Endothelial cell of umbilical vein (primary cell): ENCODE results near the gene FAM120B. TPM values are rescaled to one million over a fixed set of nuclear protein-coding genes. Genes with fewer than 3 reads are reported as not detected.

ENCODE experiments used
- BruUV-seq: library from RNA; stranded (reverse); fragments of 400-500 nt; replicated peaks from 2 replicates; lab custom pipeline; 2021; lab: Mats Ljungman, UMichigan
- CTCF ChIA-PET: fragments of 300-600, 350-600 bp; sonication (Branson Sonifier 250); formaldehyde crosslinking; loops from one replicate; lab custom pipeline; 2021; ENCODE audit warnings: antibody characterized with exemption, inconsistent platforms; lab: Charles Lee
- POLR2A ChIA-PET: fragments of 300-600, 350-600 bp; sonication (Branson Sonifier 250); formaldehyde crosslinking; loops from one replicate; lab custom pipeline; 2021; ENCODE audit warnings: antibody characterized with exemption, inconsistent platforms; lab: Charles Lee
- DNase-seq: peaks from one replicate; pipeline ENCODE4 v3.0.0-alpha.2; 2011; ENCODE audit warnings: low read depth, low spot score
- FAIRE-seq: peaks from 2 replicates; lab custom pipeline; 2011; peaks lifted over from hg19 to GRCh38; lab: Jason Lieb, UNC
- H2AFZ ChIP-seq: 2 replicates; pipeline ENCODE4 v1.6.0; 2012; ENCODE audit warnings: low read depth, low read length, control low read depth, inconsistent platforms
- H3K27ac ChIP-seq: 2 replicates; pipeline ENCODE4 v1.5.1; 2011; ENCODE audit warnings: low read depth, mild to moderate bottlenecking, control low read depth, low read length, moderate library complexity; ENCODE audit not compliant: insufficient read depth
- H3K27me3 ChIP-seq, 2 experiments: 2 replicates each; pipeline versions ENCODE4 v1.6.0 to v1.6.1; 2011; ENCODE audit warnings: low read length in 2 of 2, mixed read lengths in 1 of 2; ENCODE audit not compliant: control insufficient read depth in 2 of 2, insufficient read depth in 2 of 2
- H3K36me3 ChIP-seq, 2 experiments: 2 replicates in 1 of 2; 3 replicates in 1 of 2; pipeline ENCODE4 v1.5.1; 2011; ENCODE audit warnings: low read length in 2 of 2, mild to moderate bottlenecking in 1 of 2, moderate library complexity in 1 of 2; ENCODE audit not compliant: control insufficient read depth in 2 of 2, insufficient read depth in 2 of 2; ENCODE audit errors: extremely low read depth in 1 of 2
- H3K4me1 ChIP-seq: 3 replicates; pipeline ENCODE4 v1.5.1; 2011; ENCODE audit warnings: mild to moderate bottlenecking, low read length; ENCODE audit not compliant: control insufficient read depth, insufficient read depth; ENCODE audit errors: extremely low read depth
- H3K4me2 ChIP-seq: 2 replicates; pipeline ENCODE4 v1.6.1; 2011; ENCODE audit warnings: low read length, control low read depth, mixed read lengths; ENCODE audit not compliant: insufficient read depth
- H3K4me3 ChIP-seq, 3 experiments: fragments of 200-600 bp in 1 of 3; sonication (generic), shearing (Covaris generic) in 1 of 3; replicated peaks in 1 of 3; 2 replicates each; pipeline ENCODE4 v1.5.1; 2011 to 2016; ENCODE audit warnings: control low read depth in 3 of 3, low read length in 3 of 3, mild to moderate bottlenecking in 2 of 3, inconsistent platforms in 1 of 3, low read depth in 1 of 3, moderate library complexity in 1 of 3; ENCODE audit not compliant: insufficient read depth in 1 of 3
- H3K79me2 ChIP-seq: 2 replicates; pipeline ENCODE4 v1.6.0; 2012; ENCODE audit warnings: low read length, inconsistent platforms; ENCODE audit not compliant: control insufficient read depth, insufficient read depth
- H3K9ac ChIP-seq: replicated peaks from 2 replicates; pipeline ENCODE3; 2011; ENCODE audit warnings: low read length, control low read depth; ENCODE audit not compliant: insufficient read depth; ENCODE audit errors: extremely low read depth
- H3K9me1 ChIP-seq: replicated peaks from 3 replicates; pipeline ENCODE4 v1.6.0; 2011; ENCODE audit warnings: mild to moderate bottlenecking, low read length; ENCODE audit not compliant: control insufficient read depth, insufficient read depth; ENCODE audit errors: extremely low read depth
- H3K9me3 ChIP-seq: replicated peaks from 2 replicates; pipeline ENCODE4 v1.5.1; 2012; ENCODE audit warnings: low read length, inconsistent platforms; ENCODE audit not compliant: control insufficient read depth, insufficient read depth
- H4K20me1 ChIP-seq: replicated peaks from 2 replicates; pipeline ENCODE3; 2011; ENCODE audit warnings: mild to moderate bottlenecking, low read length; ENCODE audit not compliant: control insufficient read depth, insufficient read depth; ENCODE audit errors: extremely low read depth
- EZH2 ChIP-seq: IDR thresholded peaks from 2 replicates; pipeline ENCODE4 v1.6.1; 2012; ENCODE audit warnings: borderline replicate concordance, low read depth, mild to moderate bottlenecking, moderate library complexity, low read length, inconsistent platforms; ENCODE audit not compliant: severe bottlenecking
- FOS ChIP-seq: IDR thresholded peaks from 2 replicates; pipeline ENCODE4 v1.6.1; 2011; ENCODE audit warnings: mild to moderate bottlenecking, low read length, moderate library complexity, borderline replicate concordance; ENCODE audit not compliant: insufficient read depth
- GATA2 ChIP-seq: IDR thresholded peaks from 2 replicates; pipeline ENCODE4 v1.7.0; 2011; ENCODE audit warnings: low read depth, mild to moderate bottlenecking, moderate library complexity, mixed read lengths, low read length; ENCODE audit not compliant: insufficient read length, insufficient read depth
- JUN ChIP-seq: IDR thresholded peaks from 2 replicates; pipeline ENCODE4 v1.6.1; 2011; ENCODE audit warnings: borderline replicate concordance, low read depth; ENCODE audit not compliant: insufficient read length, insufficient read depth
- MYC ChIP-seq: IDR thresholded peaks from one replicate; pipeline ENCODE4 v1.6.1; 2011; ENCODE audit warnings: mild to moderate bottlenecking, low read depth, low read length
- POLR2A ChIP-seq: IDR thresholded peaks from 2 replicates; pipeline ENCODE4 v1.6.1; 2012; ENCODE audit warnings: low read depth, mild to moderate bottlenecking, control low read depth, low read length
- POLR2AphosphoS5 ChIP-seq: IDR thresholded peaks from 2 replicates; pipeline ENCODE4 v1.6.1; 2012; ENCODE audit warnings: low read depth, mild to moderate bottlenecking, control low read depth, low read length, moderate library complexity; ENCODE audit not compliant: insufficient read depth
- dilution Hi-C: fragments of 300-500 bp; cut with MboI; formaldehyde crosslinking; loops from one replicate; pipeline ENCODE4 v1.15.0; 2019; ENCODE audit warnings: low sequenced_read_pairs; ENCODE audit not compliant: extremely low pct_ligation_motif_present
- intact Hi-C: fragments of 100-400 bp; cut with micrococcal nuclease; formaldehyde crosslinking; loops from one replicate; pipeline ENCODE4 v1.10.0; 2022
- polyA plus RNA-seq, 4 experiments: library from polyadenylated mRNA; depleted of rRNA in 3 of 4; stranded (reverse) in 3 of 4; unstranded in 1 of 4; fragments of >200 nt; gene quantifications; 2 replicates each; pipeline versions ENCODE4 v1.2.1 to v1.2.3, GENCODE V29; 2011 to 2012; ENCODE audit warnings: missing spikeins in 1 of 4
- total RNA-seq: library from RNA; stranded (reverse); gene quantifications from 2 replicates; pipeline ENCODE4 v1.2.3, GENCODE V29; 2021
- TF ChIP-seq, protein P1 (sequence below): IDR thresholded peaks from 2 replicates; pipeline ENCODE4 v1.6.1; 2011; ENCODE audit not compliant: insufficient read depth, insufficient read length
- TF ChIP-seq, protein P2 (sequence below), 2 donors: IDR thresholded peaks; 1 replicate in 1 of 2; 2 replicates in 1 of 2; pipeline ENCODE4 v1.5.1; 2011; ENCODE audit warnings: low read length in 2 of 2, mild to moderate bottlenecking in 2 of 2, moderate library complexity in 2 of 2, control low read depth in 1 of 2, inconsistent platforms in 1 of 2, low read depth in 1 of 2; ENCODE audit not compliant: insufficient read depth in 1 of 2; ENCODE audit errors: extremely low read depth in 1 of 2

Gene FAM120B
- total and polyA plus RNA-seq, 2 donors (not counting 3 experiments of a cell fraction or from before 2014, with no cell fraction given), result 10.8 to 28.2 TPM

DNA sequence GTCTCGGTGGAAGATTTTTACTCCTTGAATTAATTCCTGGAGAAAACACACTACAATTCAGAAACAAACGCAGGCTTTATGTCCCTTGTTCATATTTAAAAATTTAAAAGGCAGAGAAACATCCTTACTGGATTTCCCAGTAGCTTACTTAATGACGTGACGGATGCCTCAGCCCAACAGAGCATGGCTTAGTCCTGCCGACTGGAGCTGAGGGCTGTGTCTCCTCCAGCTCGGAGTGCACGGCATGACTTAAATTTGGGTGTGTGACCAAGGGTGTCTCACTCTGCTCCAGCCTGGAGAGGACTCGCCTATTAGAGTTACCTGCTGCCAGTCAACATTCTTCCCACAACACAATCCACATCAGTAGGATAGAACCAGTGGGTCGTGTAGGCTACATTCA lies 139.4 kb downstream of the FAM120B start:
- no peak overlapping the region for H3K4me3 ChIP-seq
- H2AFZ ChIP-seq, result no peak overlapping the region
- no TSS peak for BruUV-seq
- no peaks in the 10 kb centered on the region for H3K79me2 ChIP-seq
- dilution Hi-C loops (no loop called here), intact Hi-C loops (no loop called here)
- no peak overlapping the region for H3K4me2 ChIP-seq
- CTCF ChIA-PET, result no interaction called here
- H3K27me3 ChIP-seq, result no peaks in the 10 kb centered on the region
- no peaks in the 10 kb centered on the region for H3K9me3 ChIP-seq
- no peak overlapping the region for H3K27ac ChIP-seq
- H3K9me1 ChIP-seq, result no peaks in the 10 kb centered on the region
- H3K4me1 ChIP-seq, result no peaks in the 10 kb centered on the region
- no peaks in the 10 kb centered on the region for H4K20me1 ChIP-seq
- FAIRE-seq (no peak), DNase-seq (no peak)
- POLR2A ChIA-PET, result no interaction called here
- no peak overlapping the region for H3K9ac ChIP-seq
- no peaks in the 10 kb centered on the region for H3K36me3 ChIP-seq
- TF ChIP-seq, protein P1, sequence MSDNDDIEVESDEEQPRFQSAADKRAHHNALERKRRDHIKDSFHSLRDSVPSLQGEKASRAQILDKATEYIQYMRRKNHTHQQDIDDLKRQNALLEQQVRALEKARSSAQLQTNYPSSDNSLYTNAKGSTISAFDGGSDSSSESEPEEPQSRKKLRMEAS, result no peak
- TF ChIP-seq MYC, result no peak
- no peak for TF ChIP-seq GATA2
- no peak for TF ChIP-seq JUN
- TF ChIP-seq FOS, result no peak
- no peak for TF ChIP-seq EZH2
- TF ChIP-seq POLR2A, result no peak
- TF ChIP-seq POLR2AphosphoS5, result no peak
- TF ChIP-seq, protein P2, sequence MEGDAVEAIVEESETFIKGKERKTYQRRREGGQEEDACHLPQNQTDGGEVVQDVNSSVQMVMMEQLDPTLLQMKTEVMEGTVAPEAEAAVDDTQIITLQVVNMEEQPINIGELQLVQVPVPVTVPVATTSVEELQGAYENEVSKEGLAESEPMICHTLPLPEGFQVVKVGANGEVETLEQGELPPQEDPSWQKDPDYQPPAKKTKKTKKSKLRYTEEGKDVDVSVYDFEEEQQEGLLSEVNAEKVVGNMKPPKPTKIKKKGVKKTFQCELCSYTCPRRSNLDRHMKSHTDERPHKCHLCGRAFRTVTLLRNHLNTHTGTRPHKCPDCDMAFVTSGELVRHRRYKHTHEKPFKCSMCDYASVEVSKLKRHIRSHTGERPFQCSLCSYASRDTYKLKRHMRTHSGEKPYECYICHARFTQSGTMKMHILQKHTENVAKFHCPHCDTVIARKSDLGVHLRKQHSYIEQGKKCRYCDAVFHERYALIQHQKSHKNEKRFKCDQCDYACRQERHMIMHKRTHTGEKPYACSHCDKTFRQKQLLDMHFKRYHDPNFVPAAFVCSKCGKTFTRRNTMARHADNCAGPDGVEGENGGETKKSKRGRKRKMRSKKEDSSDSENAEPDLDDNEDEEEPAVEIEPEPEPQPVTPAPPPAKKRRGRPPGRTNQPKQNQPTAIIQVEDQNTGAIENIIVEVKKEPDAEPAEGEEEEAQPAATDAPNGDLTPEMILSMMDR (IDR thresholded peaks at IDR 0.05; ENCODE audit: extremely low read depth in 1 of 2, insufficient read depth in 1 of 2, low read depth in 1 of 2, low read length in 2 of 2), result no peak
